Neural progenitor cell (in vitro differentiated cells): ENCODE measurements around the gene CAD. TPM values are rescaled to one million over a fixed set of nuclear protein-coding genes. Genes with fewer than 3 reads are reported as not detected.

Source experiments
- DNase-seq: peaks from one replicate; pipeline ENCODE4 v3.0.0-alpha.2; 2016; ENCODE audit warnings: low spot score
- H2AFZ ChIP-seq: fragments of 200-600 bp; sonication (generic); replicated peaks from 2 replicates; pipeline ENCODE4 v1.6.1; 2016; ENCODE audit warnings: antibody characterized with exemption
- H3F3A ChIP-seq: fragments of 200-600 bp; sonication (generic); 2 replicates; pipeline ENCODE4 v1.6.1; 2016; ENCODE audit warnings: antibody characterized with exemption, low read depth
- H3K27ac ChIP-seq: fragments of 200-600 bp; sonication (generic); 2 replicates; pipeline ENCODE4 v1.5.1; 2016; ENCODE audit warnings: mild to moderate bottlenecking
- H3K27me3 ChIP-seq: fragments of 200-600 bp; sonication (generic); 2 replicates; pipeline ENCODE4 v1.6.1; 2016; ENCODE audit warnings: mild to moderate bottlenecking, moderate library complexity
- H3K36me3 ChIP-seq: fragments of 200-600 bp; sonication (generic); 2 replicates; pipeline ENCODE4 v1.5.1; 2016
- H3K4me1 ChIP-seq: fragments of 200-600 bp; sonication (generic); 2 replicates; pipeline ENCODE4 v1.6.1; 2016; ENCODE audit warnings: mixed run types
- H3K4me2 ChIP-seq: fragments of 200-600 bp; sonication (generic); 2 replicates; pipeline ENCODE4 v1.6.1; 2016
- H3K4me3 ChIP-seq: fragments of 200-600 bp; sonication (generic); 2 replicates; pipeline ENCODE4 v1.5.1; 2016
- H3K79me2 ChIP-seq: fragments of 200-600 bp; sonication (generic); 2 replicates; pipeline ENCODE4 v1.6.1; 2016; ENCODE audit warnings: low read depth
- H3K9ac ChIP-seq: fragments of 200-600 bp; sonication (generic); 2 replicates; pipeline ENCODE4 v1.6.1; 2016
- H3K9me3 ChIP-seq: fragments of 200-600 bp; sonication (generic); 2 replicates; pipeline ENCODE4 v1.5.1; 2016; ENCODE audit warnings: low read depth
- H4K20me1 ChIP-seq: fragments of 200-600 bp; sonication (generic); 2 replicates; pipeline ENCODE4 v1.6.1; 2016; ENCODE audit warnings: low read depth
- H3K27ac Mint-ChIP-seq: 3 replicates; pipeline ENCODE4 v1.8.0; 2021; ENCODE audit warnings: mixed read lengths
- H3K27me3 Mint-ChIP-seq: 2 replicates; pipeline ENCODE4 v1.8.0; 2022; ENCODE audit warnings: low read depth, mild to moderate bottlenecking, inconsistent platforms, moderate library complexity, mixed read lengths; ENCODE audit not compliant: insufficient read depth
- H3K36me3 Mint-ChIP-seq: 3 replicates; pipeline ENCODE4 v1.8.0; 2021; ENCODE audit warnings: mixed read lengths
- H3K4me1 Mint-ChIP-seq: 3 replicates; pipeline ENCODE4 v1.8.0; 2021; ENCODE audit warnings: mixed read lengths
- H3K4me3 Mint-ChIP-seq: 3 replicates; pipeline ENCODE4 v1.8.0; 2021; ENCODE audit warnings: mild to moderate bottlenecking, moderate library complexity, mixed read lengths
- H3K9me3 Mint-ChIP-seq: 3 replicates; pipeline ENCODE4 v1.8.0; 2020; ENCODE audit warnings: mixed read lengths
- EZH2 ChIP-seq: fragments of 200-600 bp; sonication (generic); IDR thresholded peaks from 2 replicates; pipeline ENCODE4 v1.6.1; 2017; ENCODE audit warnings: antibody characterized with exemption, mild to moderate bottlenecking, moderate library complexity
- EZH2phosphoT487 ChIP-seq: fragments of 200-600 bp; sonication (generic); IDR thresholded peaks from 2 replicates; pipeline ENCODE4 v1.6.1; 2017; ENCODE audit warnings: antibody characterized with exemption
- total RNA-seq: library from RNA; depleted of rRNA; stranded (reverse); fragments of >200 nt; gene quantifications from 2 replicates; pipeline ENCODE4 v1.2.3, GENCODE V29; 2015; ENCODE audit warnings: low replicate concordance
- TF ChIP-seq, protein P1 (sequence below): fragments of 200-600 bp; sonication (generic); IDR thresholded peaks from 2 replicates; pipeline ENCODE4 v1.5.1; 2017; ENCODE audit warnings: antibody characterized with exemption, mild to moderate bottlenecking

Gene CAD
- total RNA-seq, 1 donor from 2014 or later: 26.5 TPM

DNA sequence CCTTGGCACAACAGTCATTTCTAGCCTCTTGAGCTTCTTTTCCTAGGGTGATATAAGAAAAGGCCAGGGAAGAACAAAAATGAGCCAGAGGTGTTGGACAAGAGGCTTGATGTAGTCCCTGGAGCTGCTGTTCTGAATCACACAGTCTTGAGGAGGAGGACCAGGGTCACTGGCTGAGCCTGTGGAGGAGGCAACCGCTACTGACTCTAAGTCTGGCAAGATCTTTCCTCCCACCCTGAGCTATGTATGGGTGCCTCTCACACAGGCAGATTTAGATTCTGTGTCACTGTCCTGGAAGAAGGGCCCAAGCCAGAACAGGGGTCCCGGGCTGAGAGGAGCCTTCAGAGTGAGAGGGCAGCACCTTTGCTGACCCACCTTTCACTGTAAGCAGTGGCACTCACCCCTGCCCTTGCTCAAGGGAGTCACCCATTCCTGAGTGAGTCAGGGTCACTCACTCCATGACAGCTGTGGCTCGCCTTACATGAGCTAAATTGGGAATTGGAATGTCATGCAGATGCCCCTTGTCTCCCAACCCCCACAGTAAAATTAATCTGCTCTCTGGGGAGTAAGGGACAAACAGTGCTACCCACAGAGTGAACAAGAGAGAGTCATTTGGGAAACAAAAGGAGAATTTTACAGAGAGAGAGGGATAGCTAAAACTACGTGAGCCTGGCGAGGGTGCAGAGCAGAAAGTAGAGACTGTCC lies 64.8 kb downstream of the CAD start, which contains the start of gene TRIM54:
TSS of gene TRIM54 (plus strand) at position 575 of the 705 bp plus-strand sequence. CDS start 303 bp downstream, outside the sequence.
- H3K79me2 ChIP-seq: no peaks in the 10 kb centered on the region
- peaks cover 26% of the 10 kb centered on the region for H3K27me3 Mint-ChIP-seq
- no peak within 1 kb of the TSS for H3K9ac ChIP-seq
- H3K4me2 ChIP-seq: peak within 1 kb of the TSS; percentile 54
- no peak within 1 kb of the TSS for H3K4me3 ChIP-seq
- H3K9me3 ChIP-seq: no peaks in the 10 kb centered on the region
- peaks cover 3% of the 10 kb centered on the region for H3F3A ChIP-seq
- H3K4me3 Mint-ChIP-seq: no peak within 1 kb of the TSS
- no peak within 1 kb of the TSS for H3K27ac Mint-ChIP-seq
- peaks cover 4% of the 10 kb centered on the region for H3K27me3 ChIP-seq
- H4K20me1 ChIP-seq: no peaks in the 10 kb centered on the region
- no peaks in the 10 kb centered on the region for H3K36me3 Mint-ChIP-seq
- TF ChIP-seq EZH2: no peak
- TF ChIP-seq, protein P1, sequence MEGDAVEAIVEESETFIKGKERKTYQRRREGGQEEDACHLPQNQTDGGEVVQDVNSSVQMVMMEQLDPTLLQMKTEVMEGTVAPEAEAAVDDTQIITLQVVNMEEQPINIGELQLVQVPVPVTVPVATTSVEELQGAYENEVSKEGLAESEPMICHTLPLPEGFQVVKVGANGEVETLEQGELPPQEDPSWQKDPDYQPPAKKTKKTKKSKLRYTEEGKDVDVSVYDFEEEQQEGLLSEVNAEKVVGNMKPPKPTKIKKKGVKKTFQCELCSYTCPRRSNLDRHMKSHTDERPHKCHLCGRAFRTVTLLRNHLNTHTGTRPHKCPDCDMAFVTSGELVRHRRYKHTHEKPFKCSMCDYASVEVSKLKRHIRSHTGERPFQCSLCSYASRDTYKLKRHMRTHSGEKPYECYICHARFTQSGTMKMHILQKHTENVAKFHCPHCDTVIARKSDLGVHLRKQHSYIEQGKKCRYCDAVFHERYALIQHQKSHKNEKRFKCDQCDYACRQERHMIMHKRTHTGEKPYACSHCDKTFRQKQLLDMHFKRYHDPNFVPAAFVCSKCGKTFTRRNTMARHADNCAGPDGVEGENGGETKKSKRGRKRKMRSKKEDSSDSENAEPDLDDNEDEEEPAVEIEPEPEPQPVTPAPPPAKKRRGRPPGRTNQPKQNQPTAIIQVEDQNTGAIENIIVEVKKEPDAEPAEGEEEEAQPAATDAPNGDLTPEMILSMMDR: no peak
- TF ChIP-seq EZH2phosphoT487: no peak
- H2AFZ ChIP-seq: peak within 1 kb of the TSS; percentile 57
- H3K36me3 ChIP-seq: no peaks in the 10 kb centered on the region
- H3K4me1 ChIP-seq: peaks cover 13% of the 10 kb centered on the region
- no peak for DNase-seq
- H3K9me3 Mint-ChIP-seq: no peaks in the 10 kb centered on the region
- H3K27ac ChIP-seq: no peak within 1 kb of the TSS
- H3K4me1 Mint-ChIP-seq: peaks cover 3% of the 10 kb centered on the region

DNA sequence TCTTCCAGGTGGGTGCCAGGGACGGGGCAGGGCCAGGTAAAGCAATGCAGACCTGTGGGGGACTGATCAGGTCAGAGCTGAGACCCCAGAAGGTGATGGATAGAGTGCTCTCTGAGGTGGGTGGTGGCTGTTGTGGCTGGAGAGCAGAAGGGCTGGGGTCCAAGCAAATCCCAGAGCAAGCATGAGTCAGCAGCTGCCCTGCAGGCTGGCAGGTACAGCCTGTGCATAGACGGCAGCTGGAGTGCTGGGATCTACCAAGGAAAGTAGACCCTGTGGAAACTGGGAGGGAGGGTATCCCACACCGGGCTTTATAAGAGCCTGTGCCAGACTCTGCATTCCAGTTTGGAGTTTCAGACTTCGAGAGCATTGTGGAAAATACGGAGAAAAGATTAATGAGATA lies 65.7 kb downstream of the CAD start:
- H4K20me1 ChIP-seq: no peaks in the 10 kb centered on the region
- no peak overlapping the region for H3K4me3 ChIP-seq
- Mint-ChIP-seq H3K4me3 (no peak overlapping the region), H3K9me3 (no peaks in the 10 kb centered on the region), H3K4me1 (peaks cover 3% of the 10 kb centered on the region), H3K27me3 (peaks cover 24% of the 10 kb centered on the region), H3K36me3 (no peaks in the 10 kb centered on the region), H3K27ac (no peak overlapping the region)
- H2AFZ ChIP-seq: peak overlapping the region; percentile 57
- peaks cover 3% of the 10 kb centered on the region for H3F3A ChIP-seq
- TF ChIP-seq, protein P1: no peak
- no peak for TF ChIP-seq EZH2
- TF ChIP-seq EZH2phosphoT487: no peak
- H3K4me1 ChIP-seq: peaks cover 13% of the 10 kb centered on the region
- H3K9ac ChIP-seq: no peak overlapping the region
- H3K27ac ChIP-seq: no peak overlapping the region
- H3K9me3 ChIP-seq: no peaks in the 10 kb centered on the region
- peak overlapping the region; percentile 54 for H3K4me2 ChIP-seq
- no peak for DNase-seq
- no peaks in the 10 kb centered on the region for H3K79me2 ChIP-seq
- peaks cover 4% of the 10 kb centered on the region for H3K27me3 ChIP-seq
- no peaks in the 10 kb centered on the region for H3K36me3 ChIP-seq

DNA sequence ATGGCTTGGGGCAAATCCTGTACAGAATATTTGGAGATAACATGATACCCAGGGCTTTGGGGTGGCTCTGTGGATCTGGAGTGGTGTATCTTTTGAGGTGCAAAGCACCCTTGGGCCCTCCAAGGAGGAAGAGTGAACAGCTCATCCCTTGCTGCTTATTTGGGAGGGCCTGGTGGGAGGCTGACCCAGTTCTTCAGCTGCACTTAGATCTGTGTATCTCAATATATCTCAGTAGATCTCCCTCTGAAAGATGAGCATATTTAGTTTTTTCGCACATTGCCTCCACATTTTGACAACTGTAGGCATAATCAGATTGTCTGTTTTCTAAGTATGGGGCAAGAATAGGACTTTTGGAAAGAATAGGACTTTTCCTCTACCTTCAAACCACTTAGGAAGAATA lies 67.8 kb downstream of the CAD start:
- Histone ChIP-seq H3K27me3 (peaks cover 4% of the 10 kb centered on the region), H3K36me3 (no peaks in the 10 kb centered on the region), H3K4me1 (peaks cover 13% of the 10 kb centered on the region), H3K79me2 (no peaks in the 10 kb centered on the region), H3K9ac (no peak overlapping the region), H4K20me1 (no peaks in the 10 kb centered on the region), H3K27ac (no peak overlapping the region), H3K4me2 (no peak overlapping the region), H3F3A (peaks cover 3% of the 10 kb centered on the region), H2AFZ (no peak overlapping the region), H3K4me3 (no peak overlapping the region), H3K9me3 (no peaks in the 10 kb centered on the region)
- Mint-ChIP-seq H3K9me3 (no peaks in the 10 kb centered on the region), H3K27me3 (peaks cover 19% of the 10 kb centered on the region), H3K27ac (no peak overlapping the region), H3K36me3 (no peaks in the 10 kb centered on the region), H3K4me3 (no peak overlapping the region), H3K4me1 (peaks cover 3% of the 10 kb centered on the region)
- no peak for DNase-seq
- TF ChIP-seq, protein P1: no peak
- TF ChIP-seq EZH2phosphoT487: no peak
- TF ChIP-seq EZH2: no peak
